Spleen (tissue), 11 donors: ENCODE results near the gene N4BP2L2. TPM values are rescaled to one million over a fixed set of nuclear protein-coding genes. Genes with fewer than 3 reads are reported as not detected.
A peak's percentile ranks its signal among the peaks of the same experiment; 100 is the strongest.

Source experiments
- DNase-seq: peaks from one replicate; pipeline ENCODE4 v3.0.0-alpha.2; 2020
- H3K27ac ChIP-seq, 8 donors: fragments of 200-600 bp; sonication (generic) in 7 of 8; 1 replicate in 4 of 8; 2 replicates in 4 of 8; pipeline versions ENCODE4 v1.5.0 to v1.8.0; 2016 to 2021; ENCODE audit warnings: inconsistent platforms in 4 of 8, mild to moderate bottlenecking in 4 of 8, moderate library complexity in 1 of 8
- H3K27me3 ChIP-seq, 7 donors: fragments of 200-600 bp; sonication (generic) in 6 of 7; replicated peaks in 1 of 7; 1 replicate in 4 of 7; 2 replicates in 3 of 7; pipeline versions ENCODE4 v1.5.0 to v1.8.0; 2016 to 2021; ENCODE audit warnings: inconsistent platforms in 3 of 7, mild to moderate bottlenecking in 1 of 7
- H3K36me3 ChIP-seq, 6 donors: fragments of 200-600 bp; sonication (generic) in 5 of 6; 1 replicate in 4 of 6; 2 replicates in 2 of 6; pipeline versions ENCODE4 v1.5.0 to v1.8.0; 2016 to 2021; ENCODE audit warnings: inconsistent platforms in 2 of 6
- H3K4me1 ChIP-seq, 6 donors: fragments of 200-600 bp; sonication (generic) in 5 of 6; 1 replicate in 3 of 6; 2 replicates in 3 of 6; pipeline versions ENCODE4 v1.5.0 to v1.8.0; 2016 to 2021; ENCODE audit warnings: inconsistent platforms in 3 of 6
- H3K4me3 ChIP-seq, 8 donors: fragments of 200-600 bp; sonication (generic) in 7 of 8; 1 replicate in 4 of 8; 2 replicates in 4 of 8; pipeline versions ENCODE4 v1.5.0 to v1.8.0; 2016 to 2021; ENCODE audit warnings: inconsistent platforms in 4 of 8, mild to moderate bottlenecking in 4 of 8, moderate library complexity in 2 of 8
- H3K9me3 ChIP-seq, 8 donors: fragments of 200-600 bp; sonication (generic) in 7 of 8; 1 replicate in 4 of 8; 2 replicates in 4 of 8; pipeline versions ENCODE4 v1.5.0 to v1.8.0; 2016 to 2021; ENCODE audit warnings: inconsistent platforms in 4 of 8
- POLR2A ChIP-seq, 3 donors: fragments of 450-650 bp; IDR thresholded peaks; one replicate each; pipeline ENCODE4 v1.5.1; 2017; ENCODE audit warnings: antibody characterized with exemption in 3 of 3, mild to moderate bottlenecking in 1 of 3
- POLR2AphosphoS5 ChIP-seq, 3 donors: sonication (generic); formaldehyde crosslinking; IDR thresholded peaks; one replicate each; pipeline ENCODE4 v1.5.1; 2017; ENCODE audit warnings: antibody characterized with exemption in 3 of 3
- WGBS, 5 donors: extraction: QIAGEN DNeasy Blood & Tissue Kit in 3 of 5; methylation state at CpG; one replicate each; pipeline versions ENCODE4 v1.1.5 to v1.1.7; 2013 to 2018; 5-methylcytosine and 5-hydroxymethylcytosine counted together
- intact Hi-C: fragments of 100-400 bp; cut with DNase I; formaldehyde crosslinking; loops from one replicate; pipeline ENCODE4 v1.15.0; 2023; ENCODE audit warnings: low total_unique reads
- polyA plus RNA-seq, 3 donors: library from polyadenylated mRNA; stranded (reverse); fragments of 200-250 nt; gene quantifications; one replicate each; pipeline ENCODE4 v1.2.1, GENCODE V29; 2013
- total RNA-seq, 7 donors: library from RNA; depleted of rRNA in 3 of 7; stranded (reverse); fragments of >200 nt in 3 of 7; fragmentation: NEBNext Ultra II Directional in 4 of 7; extraction: Animal tissue kit (Norgen Biotek cat#: 25700) in 4 of 7; gene quantifications; one replicate each; pipeline versions ENCODE4 v1.1.0 to v1.2.1, GENCODE V29; 2016 to 2021
- TF ChIP-seq, protein P1 (sequence below), 11 experiments: fragments of 200-600 bp in 7 of 11; fragments of 450-650 bp in 4 of 11; sonication (generic) in 4 of 11; IDR thresholded peaks in 8 of 11; conservative IDR thresholded peaks in 3 of 11; 1 replicate in 7 of 11; 2 replicates in 4 of 11; pipeline versions ENCODE4 v1.4.0 to v1.8.0; 2016 to 2021; ENCODE audit warnings: antibody characterized with exemption in 11 of 11, inconsistent platforms in 4 of 11, mild to moderate bottlenecking in 1 of 11
- donor health status: healthy with polysubstance abuse.
- donor health status: DM: no; HTN: no; CAD: no; lungs with moderate emphysema.
- donor health status: DM: no; HTN: no; CAD: no.
- donor health status: Bipolar disorder and iron deficiency.
- donor health status: healthy.
- donor health status: DM: no; HTN: no; CAD: no.
- donor health status: DM: yes; HTN: yes; CAD: no.

The N4BP2L2 gene
- total and polyA plus RNA-seq, 10 donors: 49.3 to 506 (median 185) TPM

DNA sequence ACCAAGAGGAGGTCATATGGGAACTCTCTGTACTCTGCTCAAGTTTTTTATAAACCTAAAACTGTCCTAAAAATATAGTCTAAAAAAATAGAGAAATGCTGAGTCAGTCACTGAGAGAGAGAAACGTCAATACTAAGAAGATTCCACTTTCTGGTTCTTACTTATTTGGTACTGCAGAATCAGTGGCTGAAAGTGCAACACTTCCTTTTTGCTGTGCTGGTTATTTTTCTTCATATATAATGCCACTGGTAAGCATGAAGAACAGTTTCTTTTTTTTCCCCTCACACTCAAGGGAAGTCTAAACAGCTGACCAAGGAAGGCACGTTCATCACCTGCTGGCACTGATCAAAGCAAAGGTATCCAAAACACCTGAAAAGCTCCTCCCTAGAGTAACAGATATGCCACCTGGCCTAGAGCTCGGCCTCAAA lies 66.4 kb downstream of the N4BP2L2 start:
- Histone ChIP-seq H3K27ac (peak overlapping the region in 3 of 8 donors; percentile 16 to 48 (median 40)), H3K9me3 (no peaks in the 10 kb centered on the region), H3K36me3 (peaks cover 0 to 41% (median 0%) of the 10 kb centered on the region in 6 donors), H3K27me3 (no peaks in the 10 kb centered on the region), H3K4me1 (peaks cover 0 to 8% (median 0%) of the 10 kb centered on the region in 6 donors), H3K4me3 (no peak overlapping the region)
- 30 to 47% (median 40%) methylated on average over 3 of the region's 3 CpGs for WGBS, 5 donors
- DNase-seq: no peak
- intact Hi-C loops: no loop called here
- TF ChIP-seq, protein P1, sequence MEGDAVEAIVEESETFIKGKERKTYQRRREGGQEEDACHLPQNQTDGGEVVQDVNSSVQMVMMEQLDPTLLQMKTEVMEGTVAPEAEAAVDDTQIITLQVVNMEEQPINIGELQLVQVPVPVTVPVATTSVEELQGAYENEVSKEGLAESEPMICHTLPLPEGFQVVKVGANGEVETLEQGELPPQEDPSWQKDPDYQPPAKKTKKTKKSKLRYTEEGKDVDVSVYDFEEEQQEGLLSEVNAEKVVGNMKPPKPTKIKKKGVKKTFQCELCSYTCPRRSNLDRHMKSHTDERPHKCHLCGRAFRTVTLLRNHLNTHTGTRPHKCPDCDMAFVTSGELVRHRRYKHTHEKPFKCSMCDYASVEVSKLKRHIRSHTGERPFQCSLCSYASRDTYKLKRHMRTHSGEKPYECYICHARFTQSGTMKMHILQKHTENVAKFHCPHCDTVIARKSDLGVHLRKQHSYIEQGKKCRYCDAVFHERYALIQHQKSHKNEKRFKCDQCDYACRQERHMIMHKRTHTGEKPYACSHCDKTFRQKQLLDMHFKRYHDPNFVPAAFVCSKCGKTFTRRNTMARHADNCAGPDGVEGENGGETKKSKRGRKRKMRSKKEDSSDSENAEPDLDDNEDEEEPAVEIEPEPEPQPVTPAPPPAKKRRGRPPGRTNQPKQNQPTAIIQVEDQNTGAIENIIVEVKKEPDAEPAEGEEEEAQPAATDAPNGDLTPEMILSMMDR (IDR thresholded peaks at IDR 0.05 in 8 of 11, conservative IDR thresholded peaks at IDR 0.05 in 3 of 11): no peak
- TF ChIP-seq POLR2A (IDR thresholded peaks at IDR 0.05) (no peak), POLR2AphosphoS5 (IDR thresholded peaks at IDR 0.05) (no peak)

DNA sequence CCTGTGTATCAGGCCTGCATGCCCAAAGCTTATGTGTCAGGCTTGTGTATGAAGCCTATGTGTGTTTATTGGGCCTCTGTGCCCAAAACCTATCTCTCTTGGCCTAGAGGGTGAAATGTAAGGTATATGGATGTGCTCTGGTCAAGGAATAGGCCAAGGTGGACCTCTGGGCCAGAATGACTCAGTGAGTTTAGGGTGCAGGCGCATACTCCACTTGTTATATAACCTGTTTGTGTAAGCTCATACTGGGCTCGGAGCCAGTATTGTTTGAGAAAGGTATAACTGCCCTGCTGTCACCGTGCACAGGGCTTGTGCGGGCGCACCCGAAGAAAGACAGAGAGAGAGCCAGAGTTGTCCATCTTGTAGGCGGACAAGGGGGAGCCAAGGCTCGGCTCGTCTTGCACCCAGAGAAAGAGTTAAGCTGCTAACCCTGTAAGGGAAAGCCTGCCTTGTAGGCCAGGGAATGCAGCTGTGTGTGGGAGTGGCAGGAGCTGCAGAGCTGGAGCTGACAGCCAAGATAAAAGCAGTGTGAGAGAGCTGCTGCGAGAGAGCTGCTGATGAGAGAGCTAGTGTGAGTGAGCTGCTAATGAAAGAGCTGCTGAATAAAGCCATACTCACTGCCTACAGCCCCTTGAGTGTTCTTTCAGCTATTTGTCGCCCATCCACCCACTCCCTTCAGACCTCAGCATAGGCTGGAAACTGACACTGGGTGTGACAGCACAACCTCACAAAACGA lies 67.2 kb downstream of the N4BP2L2 start:
- DNase-seq: no peak
- intact Hi-C loops: no loop called here
- WGBS, 5 donors: 67 to 85% (median 81%) methylated on average over 12 of the region's 12 CpGs
- H3K4me1 ChIP-seq: peaks cover 0 to 8% (median 0%) of the 10 kb centered on the region in 6 donors
- TF ChIP-seq, protein P1 (IDR thresholded peaks at IDR 0.05 in 8 of 11, conservative IDR thresholded peaks at IDR 0.05 in 3 of 11): no peak
- TF ChIP-seq POLR2A (IDR thresholded peaks at IDR 0.05) (no peak), POLR2AphosphoS5 (IDR thresholded peaks at IDR 0.05) (no peak)
- H3K27me3 ChIP-seq: no peaks in the 10 kb centered on the region
- H3K36me3 ChIP-seq: peaks cover 0 to 35% (median 0%) of the 10 kb centered on the region in 6 donors
- no peak overlapping the region for H3K4me3 ChIP-seq
- peak overlapping the region in 4 of 8 donors; percentile 16 to 48 (median 29) for H3K27ac ChIP-seq
- no peaks in the 10 kb centered on the region for H3K9me3 ChIP-seq

DNA sequence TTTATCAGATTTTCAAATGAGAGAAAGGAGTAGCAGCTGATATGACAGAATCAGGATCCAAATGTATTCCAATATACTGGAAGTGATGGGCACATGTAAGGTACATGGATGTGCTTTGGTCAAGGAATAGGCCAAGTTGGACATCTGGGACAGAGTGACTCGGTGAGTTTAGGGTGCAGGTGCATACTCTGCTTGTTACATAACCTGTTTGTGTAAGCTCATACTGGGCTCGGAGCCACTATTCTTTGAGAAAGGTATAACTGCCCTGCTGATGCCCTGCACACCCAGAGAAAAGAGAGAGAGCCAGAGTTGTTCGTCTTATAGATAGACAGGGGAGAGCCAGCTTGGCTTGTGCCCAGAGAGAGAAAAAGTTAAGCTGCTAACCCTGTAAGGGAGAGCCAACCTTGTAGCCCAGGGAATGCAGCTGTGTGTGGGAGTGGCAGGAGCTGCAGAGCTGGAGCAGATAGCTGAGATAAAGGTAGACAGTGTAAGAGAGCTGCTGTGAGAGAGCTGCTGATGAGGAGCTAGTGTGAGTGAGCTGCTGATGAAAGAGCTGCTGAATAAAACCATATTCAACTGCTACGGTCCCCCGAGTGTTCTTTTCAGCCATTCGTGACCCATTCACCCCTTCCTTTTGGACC lies 70.0 kb downstream of the N4BP2L2 start:
- Histone ChIP-seq H3K27me3 (no peaks in the 10 kb centered on the region), H3K4me1 (peaks cover 0 to 8% (median 0%) of the 10 kb centered on the region in 6 donors), H3K27ac (no peak overlapping the region), H3K36me3 (peaks cover 0 to 31% (median 0%) of the 10 kb centered on the region in 6 donors), H3K9me3 (no peaks in the 10 kb centered on the region), H3K4me3 (no peak overlapping the region)
- TF ChIP-seq POLR2A (IDR thresholded peaks at IDR 0.05): no peak
- no peak for TF ChIP-seq POLR2AphosphoS5 (IDR thresholded peaks at IDR 0.05)
- TF ChIP-seq, protein P1 (IDR thresholded peaks at IDR 0.05 in 8 of 11, conservative IDR thresholded peaks at IDR 0.05 in 3 of 11): no peak
- no peak for DNase-seq
- WGBS, 5 donors: 86 to 91% (median 87%) methylated on average over 6 of the region's 6 CpGs
- intact Hi-C loops: no loop called here

DNA sequence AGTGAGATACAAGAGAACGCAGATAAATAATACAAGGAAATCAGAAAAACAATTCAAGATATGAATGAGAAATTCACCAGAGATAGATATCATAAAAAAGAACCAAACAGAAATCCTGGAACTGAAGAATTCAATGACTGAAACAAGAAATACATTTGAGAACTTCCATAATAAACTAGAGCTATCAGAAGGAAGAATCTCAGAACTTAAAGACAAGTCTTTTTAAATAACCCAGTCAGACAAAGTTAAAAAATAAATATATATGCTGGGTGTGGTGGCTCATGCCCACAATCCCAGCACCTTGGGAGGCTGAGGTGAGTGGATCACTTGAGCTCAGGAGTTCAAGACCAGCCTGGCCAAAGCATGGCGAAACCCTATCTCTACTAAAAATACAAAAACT lies 82.0 kb downstream of the N4BP2L2 start:
- no peak for DNase-seq
- TF ChIP-seq POLR2AphosphoS5 (IDR thresholded peaks at IDR 0.05) (no peak), POLR2A (IDR thresholded peaks at IDR 0.05) (no peak)
- TF ChIP-seq, protein P1 (IDR thresholded peaks at IDR 0.05 in 8 of 11, conservative IDR thresholded peaks at IDR 0.05 in 3 of 11): no peak
- WGBS, 5 donors: 95 to 100% (median 99%) methylated on average over 2 of the region's 2 CpGs
- intact Hi-C loops: no loop called here
- H3K27me3 ChIP-seq: no peaks in the 10 kb centered on the region
- H3K4me3 ChIP-seq: no peak overlapping the region
- H3K4me1 ChIP-seq: peaks cover 0 to 6% (median 0%) of the 10 kb centered on the region in 6 donors
- no peak overlapping the region for H3K27ac ChIP-seq
- peaks cover 2 to 64% (median 47%) of the 10 kb centered on the region in 8 donors for H3K9me3 ChIP-seq
- H3K36me3 ChIP-seq: peaks cover 0 to 62% (median 7%) of the 10 kb centered on the region in 6 donors
